ENCODE measurements around the gene DPP6. TPM values are rescaled to one million over a fixed set of nuclear protein-coding genes. Genes with fewer than 3 reads are reported as not detected.

The DPP6 gene
- total RNA-seq, 1 donor from 2014 or later: not detected

GRCh38 chr7:154242709-154243108, 190.5 kb downstream of the DPP6 start:
- Mint-ChIP-seq H3K27me3 (ENCODE audit: unreplicated experiment) (no peaks in the 10 kb centered on the region), H3K4me3 (ENCODE audit: unreplicated experiment) (no peak overlapping the region), H3K9me3 (ENCODE audit: unreplicated experiment) (peaks cover 8% of the 10 kb centered on the region), H3K4me1 (ENCODE audit: low read depth, unreplicated experiment) (no peaks in the 10 kb centered on the region), H3K36me3 (ENCODE audit: unreplicated experiment) (peaks cover 4% of the 10 kb centered on the region), H3K27ac (ENCODE audit: unreplicated experiment) (no peak overlapping the region)
- TF ChIP-seq CTCF (IDR thresholded peaks at IDR 0.05; ENCODE audit: partially characterized antibody, unreplicated experiment): no peak
- DNase-seq: no peak

GRCh38 chr7:154252046-154252445, 199.8 kb downstream of the DPP6 start:
- peaks cover 18% of the 10 kb centered on the region for H3K9me3 Mint-ChIP-seq (ENCODE audit: unreplicated experiment)
- no peaks in the 10 kb centered on the region for H3K27me3 Mint-ChIP-seq (ENCODE audit: unreplicated experiment)

GRCh38 chr7:154253810-154254209, 201.6 kb downstream of the DPP6 start:
- no peaks in the 10 kb centered on the region for H3K4me1 Mint-ChIP-seq (ENCODE audit: low read depth, unreplicated experiment)
- no peak overlapping the region for H3K27ac Mint-ChIP-seq (ENCODE audit: unreplicated experiment)
- peaks cover 19% of the 10 kb centered on the region for H3K9me3 Mint-ChIP-seq (ENCODE audit: unreplicated experiment)
- TF ChIP-seq CTCF (IDR thresholded peaks at IDR 0.05; ENCODE audit: partially characterized antibody, unreplicated experiment): no peak
- DNase-seq: no peak
- H3K27me3 Mint-ChIP-seq (ENCODE audit: unreplicated experiment): no peaks in the 10 kb centered on the region
- H3K4me3 Mint-ChIP-seq (ENCODE audit: unreplicated experiment): no peak overlapping the region
- H3K36me3 Mint-ChIP-seq (ENCODE audit: unreplicated experiment): peaks cover 15% of the 10 kb centered on the region

More at GRCh38 chr7:154252046-154252445, 199.8 kb downstream of the DPP6 start:
- Mint-ChIP-seq H3K4me1 (ENCODE audit: low read depth, unreplicated experiment) (no peaks in the 10 kb centered on the region), H3K36me3 (ENCODE audit: unreplicated experiment) (peaks cover 15% of the 10 kb centered on the region), H3K4me3 (ENCODE audit: unreplicated experiment) (no peak overlapping the region), H3K27ac (ENCODE audit: unreplicated experiment) (no peak overlapping the region)
- TF ChIP-seq CTCF (IDR thresholded peaks at IDR 0.05; ENCODE audit: partially characterized antibody, unreplicated experiment): no peak
- no peak for DNase-seq

- Mint-ChIP-seq H3K27me3 (ENCODE audit: unreplicated experiment) (peaks cover 2% of the 10 kb centered on the region), H3K4me1 (ENCODE audit: low read depth, unreplicated experiment) (no peaks in the 10 kb centered on the region), H3K9me3 (ENCODE audit: unreplicated experiment) (peaks cover 19% of the 10 kb centered on the region), H3K4me3 (ENCODE audit: unreplicated experiment) (no peak overlapping the region), H3K36me3 (ENCODE audit: unreplicated experiment) (peaks cover 23% of the 10 kb centered on the region), H3K27ac (ENCODE audit: unreplicated experiment) (no peak overlapping the region)
- TF ChIP-seq CTCF (IDR thresholded peaks at IDR 0.05; ENCODE audit: partially characterized antibody, unreplicated experiment): no peak
- DNase-seq: no peak
These were observed 203.1 kb downstream of the DPP6 start for GRCh38 chr7:154255324-154255723.

- Mint-ChIP-seq H3K4me1 (ENCODE audit: low read depth, unreplicated experiment) (no peaks in the 10 kb centered on the region), H3K9me3 (ENCODE audit: unreplicated experiment) (peaks cover 14% of the 10 kb centered on the region), H3K4me3 (ENCODE audit: unreplicated experiment) (no peak overlapping the region), H3K27me3 (ENCODE audit: unreplicated experiment) (peaks cover 2% of the 10 kb centered on the region), H3K27ac (ENCODE audit: unreplicated experiment) (no peak overlapping the region), H3K36me3 (ENCODE audit: unreplicated experiment) (peaks cover 18% of the 10 kb centered on the region)
- no peak for DNase-seq
- TF ChIP-seq CTCF (IDR thresholded peaks at IDR 0.05; ENCODE audit: partially characterized antibody, unreplicated experiment): no peak
These were observed 204.0 kb downstream of the DPP6 start for GRCh38 chr7:154256150-154256549.

All from glutamatergic neuron (in vitro differentiated cells).